SK-N-SH treated with all-trans-retinoic acid at 6 μM for 48 hours (cell line): ENCODE measurements around the gene APRT.

Experiments
- PATZ1 ChIP-seq: fragments of 250-450 bp; sonication (Bioruptor Pico); IDR thresholded peaks from 2 replicates; pipeline ENCODE4 v1.8.0; 2020; ENCODE audit warnings: mild to moderate bottlenecking, moderate library complexity, borderline replicate concordance
- POU6F1 ChIP-seq: fragments of 250-450 bp; sonication (Bioruptor Pico); IDR thresholded peaks from 2 replicates; pipeline ENCODE4 v1.8.0; 2021; ENCODE audit warnings: low read depth, mild to moderate bottlenecking, moderate library complexity, borderline replicate concordance
- PPARA ChIP-seq: fragments of 250-450 bp; sonication (Bioruptor Pico); IDR thresholded peaks from 2 replicates; pipeline ENCODE4 v1.5.0; 2020; ENCODE audit warnings: mild to moderate bottlenecking, borderline replicate concordance
- RARB ChIP-seq: fragments of 250-450 bp; sonication (Bioruptor Pico); IDR thresholded peaks from 2 replicates; pipeline ENCODE4 v1.8.0; 2021; ENCODE audit warnings: mild to moderate bottlenecking, moderate library complexity
- SNAI2 ChIP-seq: fragments of 250-450 bp; sonication (Bioruptor Pico); IDR thresholded peaks from 2 replicates; pipeline ENCODE4 v1.5.0; 2020; ENCODE audit warnings: mild to moderate bottlenecking, moderate library complexity
- TCF4 ChIP-seq: fragments of 250-450 bp; sonication (Bioruptor Pico); IDR thresholded peaks from 2 replicates; pipeline ENCODE4 v1.8.0; 2021; ENCODE audit warnings: mild to moderate bottlenecking, moderate library complexity, borderline replicate concordance
- ZC3H10 ChIP-seq: fragments of 250-450 bp; sonication (Bioruptor Pico); IDR thresholded peaks from 2 replicates; pipeline ENCODE4 v1.5.1; 2021; ENCODE audit warnings: mild to moderate bottlenecking, moderate library complexity
- ZNF70 ChIP-seq: fragments of 450-650 bp; formaldehyde crosslinking; IDR thresholded peaks from 2 replicates; pipeline ENCODE4 v1.5.0; 2020; ENCODE audit warnings: mild to moderate bottlenecking, moderate library complexity
- TF ChIP-seq, protein P1 (sequence below): fragments of 250-450 bp; sonication (Bioruptor Pico); IDR thresholded peaks from 2 replicates; pipeline ENCODE4 v1.5.1; 2020; ENCODE audit warnings: low read depth, mild to moderate bottlenecking, moderate library complexity

DNA sequence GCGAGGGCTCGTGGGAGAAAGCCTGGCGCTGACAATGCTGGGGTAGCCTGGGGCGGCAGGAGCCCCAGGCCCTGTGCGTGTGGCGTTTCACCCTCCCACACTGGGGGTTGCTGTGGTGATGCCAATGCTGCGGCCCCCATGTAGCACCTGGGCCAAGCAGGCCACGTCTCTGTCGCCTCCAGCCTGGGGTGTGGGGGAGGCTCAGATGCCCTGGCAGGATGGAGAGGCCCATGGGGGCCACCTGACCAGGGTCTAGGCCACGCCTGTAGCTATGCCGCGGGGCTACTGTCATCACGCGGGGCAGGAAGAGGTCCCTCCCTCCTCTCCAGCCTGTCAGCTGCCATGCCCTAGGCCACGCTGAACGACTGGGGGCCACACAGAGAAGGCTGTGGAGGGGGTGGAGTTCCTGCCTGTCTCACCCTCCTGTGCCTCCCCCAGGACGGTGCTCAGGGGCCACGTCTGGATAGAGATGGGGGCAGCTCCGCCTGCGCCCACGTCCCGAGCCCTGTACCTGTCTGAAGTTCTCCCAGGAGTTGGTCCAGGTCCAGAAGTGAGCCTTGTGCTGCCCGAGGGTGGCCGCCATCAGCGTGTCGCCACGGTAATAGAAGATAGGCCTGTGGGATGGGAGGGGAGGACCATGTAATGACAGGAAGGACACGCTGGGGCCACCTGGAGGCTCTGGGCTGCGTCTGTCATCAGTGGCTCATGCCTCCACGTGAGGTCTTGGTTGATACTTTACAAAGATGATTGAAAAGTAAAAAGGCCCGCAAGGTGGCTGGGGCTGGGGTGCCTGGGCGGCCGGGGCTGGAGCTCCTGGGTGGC, 12.7 kb upstream of the APRT start:
- no peak for TF ChIP-seq TCF4 (CRISPR knock-in tag)
- no peak for TF ChIP-seq ZC3H10 (CRISPR knock-in tag)
- TF ChIP-seq RARB, result no peak
- TF ChIP-seq PATZ1, result no peak
- TF ChIP-seq SNAI2, result no peak
- no peak for TF ChIP-seq POU6F1 (CRISPR knock-in tag)
- no peak for TF ChIP-seq ZNF70 (CRISPR knock-in tag)
- TF ChIP-seq PPARA (CRISPR knock-in tag), result no peak
- TF ChIP-seq, protein P1, sequence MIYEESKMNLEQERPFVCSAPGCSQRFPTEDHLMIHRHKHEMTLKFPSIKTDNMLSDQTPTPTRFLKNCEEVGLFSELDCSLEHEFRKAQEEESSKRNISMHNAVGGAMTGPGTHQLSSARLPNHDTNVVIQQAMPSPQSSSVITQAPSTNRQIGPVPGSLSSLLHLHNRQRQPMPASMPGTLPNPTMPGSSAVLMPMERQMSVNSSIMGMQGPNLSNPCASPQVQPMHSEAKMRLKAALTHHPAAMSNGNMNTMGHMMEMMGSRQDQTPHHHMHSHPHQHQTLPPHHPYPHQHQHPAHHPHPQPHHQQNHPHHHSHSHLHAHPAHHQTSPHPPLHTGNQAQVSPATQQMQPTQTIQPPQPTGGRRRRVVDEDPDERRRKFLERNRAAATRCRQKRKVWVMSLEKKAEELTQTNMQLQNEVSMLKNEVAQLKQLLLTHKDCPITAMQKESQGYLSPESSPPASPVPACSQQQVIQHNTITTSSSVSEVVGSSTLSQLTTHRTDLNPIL (CRISPR knock-in tag), result no peak
